CD4-positive, alpha-beta T cell treated with Interleukin-15 for 1 hour (primary cell): ENCODE measurements around the gene SLC38A8.

Experiments
- DNase-seq: peaks from one replicate; pipeline ENCODE4 v3.0.0-alpha.2; 2020

The SLC38A8 gene

GRCh38 chr16:84047626-84048025 is 5.0 kb upstream of the SLC38A8 start:
- peak; percentile 17 for DNase-seq

GRCh38 chr16:84047206-84047605 is 4.6 kb upstream of the SLC38A8 start:
- peak; percentile 14 for DNase-seq

- no peak for DNase-seq
Observed at GRCh38 chr16:84045818-84046470, 3.3 kb upstream of the SLC38A8 start.

- no peak for DNase-seq
Observed at GRCh38 chr16:84045001-84045817, 2.6 kb upstream of the SLC38A8 start.

GRCh38 chr16:84044118-84044488 is 1.5 kb upstream of the SLC38A8 start:
- DNase-seq, result no peak

GRCh38 chr16:84043486-84044117 is 1.0 kb upstream of the SLC38A8 start:
- no peak for DNase-seq

- DNase-seq, result peak; percentile 16
Observed at GRCh38 chr16:84042879-84043485, 387 bp upstream of the SLC38A8 start.

- DNase-seq, result no peak
Observed at GRCh38 chr16:84041881-84042280, 714 bp downstream of the SLC38A8 start.

- DNase-seq, result no peak
Observed at GRCh38 chr16:84040823-84041820, 1.5 kb downstream of the SLC38A8 start.

GRCh38 chr16:84040226-84040822 is 2.3 kb downstream of the SLC38A8 start:
- DNase-seq, result no peak

- DNase-seq, result no peak
Observed at GRCh38 chr16:84039696-84040095, 2.9 kb downstream of the SLC38A8 start.

GRCh38 chr16:84038469-84038868 is 4.1 kb downstream of the SLC38A8 start:
- no peak for DNase-seq

GRCh38 chr16:84036982-84037425 is 5.6 kb downstream of the SLC38A8 start:
- DNase-seq, result no peak

- no peak for DNase-seq
Observed at GRCh38 chr16:84036131-84036530, 6.5 kb downstream of the SLC38A8 start.

GRCh38 chr16:84034516-84034915 is 8.1 kb downstream of the SLC38A8 start:
- DNase-seq, result no peak

GRCh38 chr16:84033251-84034195 is 9.1 kb downstream of the SLC38A8 start:
- DNase-seq, result no peak

GRCh38 chr16:84032458-84033178 is 10.0 kb downstream of the SLC38A8 start:
- DNase-seq, result no peak

- no peak for DNase-seq
Observed at GRCh38 chr16:84031556-84031955, 11.0 kb downstream of the SLC38A8 start.

GRCh38 chr16:84029297-84030047 is 13.1 kb downstream of the SLC38A8 start:
- no peak for DNase-seq
